ENCODE results near the gene AFF2. TPM values are rescaled to one million over a fixed set of nuclear protein-coding genes. Genes with fewer than 3 reads are reported as not detected.
A peak's percentile ranks its signal among the peaks of the same experiment; 100 is the strongest.

AFF2 gene
- 1 to 10 TPM in 1 of 2 donors, under 1 TPM in 1; 0.77 to 1.0 TPM for total RNA-seq

DNA sequence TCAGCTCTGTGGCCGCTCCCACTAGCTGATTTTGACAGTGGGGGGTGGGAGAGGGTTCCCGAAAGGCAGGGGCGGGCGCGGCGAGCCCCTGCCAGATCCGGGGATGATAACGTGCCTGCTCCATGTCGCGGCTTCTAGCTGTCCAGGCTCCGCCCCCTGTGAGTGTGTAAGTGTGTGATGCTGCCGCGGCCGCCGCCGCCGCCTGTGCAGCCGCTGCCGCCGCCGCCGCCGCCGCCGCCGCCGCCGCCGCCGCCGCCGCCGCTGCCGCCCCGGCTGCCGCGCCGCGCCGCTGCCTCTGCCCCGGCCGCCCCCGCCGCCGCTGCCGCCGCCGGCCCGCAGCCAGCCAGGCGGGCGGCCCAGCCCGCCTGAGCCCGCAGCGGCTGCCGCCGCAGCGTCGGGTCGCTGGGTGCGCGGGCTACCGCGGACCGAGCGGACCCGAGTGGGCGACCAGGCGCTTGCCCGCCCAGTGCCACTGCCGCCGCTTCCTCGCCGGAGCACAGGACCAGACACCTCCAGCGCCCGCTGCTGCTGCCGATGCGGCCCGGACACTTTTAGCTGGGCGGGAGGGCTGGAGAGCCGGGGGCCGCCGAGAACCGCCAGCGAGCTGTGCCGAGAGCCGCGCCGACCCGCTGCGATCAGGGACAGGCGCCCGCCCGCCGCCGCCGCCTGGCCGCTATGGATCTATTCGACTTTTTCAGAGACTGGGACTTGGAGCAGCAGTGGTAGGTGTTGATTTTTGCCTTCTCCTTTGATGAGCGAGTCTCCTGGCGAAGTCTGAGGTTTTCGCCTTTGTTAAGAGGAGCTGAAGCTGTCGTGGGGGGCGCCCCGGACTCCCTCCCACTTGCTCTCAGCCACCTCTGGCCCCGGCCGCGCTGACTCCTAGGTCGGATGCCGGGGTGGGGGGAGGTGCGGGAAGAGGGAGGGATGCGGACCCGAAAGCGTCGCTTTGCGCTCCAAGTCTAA lies at the start of gene AFF2:
TSS of gene AFF2 (plus strand) at position 195 of the 963 bp plus-strand sequence. CDS start at position 676, 481 bp downstream.
- no peak within 1 kb of the TSS for H3K27ac Mint-ChIP-seq

DNA sequence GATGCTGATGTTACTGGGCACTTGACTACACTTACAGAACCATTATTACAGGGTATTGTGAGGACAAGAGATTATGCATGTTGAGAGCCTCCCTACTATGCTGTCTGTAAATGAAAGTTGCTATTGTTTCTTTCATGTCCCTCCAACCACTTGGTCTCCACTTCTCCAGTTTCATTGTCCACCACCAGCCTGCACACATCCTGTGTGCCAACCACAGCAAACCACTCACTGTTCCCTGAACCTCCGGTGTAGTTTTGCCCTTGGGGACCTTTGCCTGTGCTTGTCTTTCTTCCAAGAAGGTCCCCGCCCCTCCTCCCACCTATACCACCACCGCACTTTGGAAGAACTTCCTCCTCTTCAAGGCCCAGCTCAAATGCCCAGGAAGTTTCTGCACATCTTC lies 43.1 kb upstream of the AFF2 start:
- no peak for DNase-seq (ENCODE audit: low spot score in 2 of 2)
- no peak for ATAC-seq

More for the DNA sequence above, at the start of gene AFF2:
- DNase-seq (ENCODE audit: low spot score in 2 of 2) = peak in 1 of 2 donors; percentile 11
- Mint-ChIP-seq H3K9me3 (no peaks in the 10 kb centered on the region), H3K36me3 (no peaks in the 10 kb centered on the region)
- ATAC-seq = peak; percentile 71 to 73

DNA sequence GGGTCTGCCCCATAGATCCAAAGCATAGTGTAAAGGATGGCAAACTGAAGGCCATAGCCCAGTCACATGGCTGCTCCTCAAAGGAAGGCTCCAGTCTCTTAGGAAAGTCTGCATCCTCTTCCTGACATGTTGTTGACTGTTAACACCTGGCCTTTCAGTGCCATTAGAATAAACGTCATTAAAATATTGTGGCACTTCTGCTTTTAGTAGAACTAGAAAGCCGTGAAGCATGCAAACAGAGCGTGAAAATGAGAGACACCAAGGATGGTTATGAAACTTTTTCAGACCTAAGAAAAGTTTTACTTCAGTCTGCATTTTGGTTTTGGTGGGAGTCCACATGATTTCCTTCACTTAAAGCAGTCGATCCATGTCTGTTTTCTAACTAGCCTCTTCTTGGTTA lies 41.1 kb upstream of the AFF2 start:
- ATAC-seq = no peak
- no peak overlapping the region for H3K27ac Mint-ChIP-seq
- no peak for DNase-seq (ENCODE audit: low spot score in 2 of 2)
- H3K9me3 Mint-ChIP-seq = no peaks in the 10 kb centered on the region
- H3K36me3 Mint-ChIP-seq = no peaks in the 10 kb centered on the region

More for the DNA sequence above, 43.1 kb upstream of the AFF2 start:
- no peaks in the 10 kb centered on the region for H3K9me3 Mint-ChIP-seq
- no peaks in the 10 kb centered on the region for H3K36me3 Mint-ChIP-seq
- H3K27ac Mint-ChIP-seq = no peak overlapping the region

DNA sequence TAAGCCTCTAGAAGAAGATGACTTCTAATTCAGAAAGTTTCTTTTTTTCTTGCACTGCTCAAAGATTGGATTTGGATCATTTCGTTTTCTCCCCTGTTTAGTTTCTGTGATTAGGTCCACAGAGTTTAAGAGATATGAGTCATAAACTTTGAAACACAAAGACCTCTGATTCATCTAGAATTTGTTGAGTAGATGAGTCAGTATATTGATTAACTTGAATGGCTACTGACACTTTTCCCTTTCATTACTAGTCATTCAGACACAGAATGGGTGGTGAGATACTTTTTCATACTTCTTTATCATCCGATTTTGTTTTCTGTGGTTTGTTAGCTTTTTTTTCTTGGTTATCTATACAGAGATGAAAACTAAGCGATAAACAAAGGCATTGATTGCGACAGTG lies 34.1 kb upstream of the AFF2 start:
- Mint-ChIP-seq H3K9me3 (peaks cover 0 to 6% of the 10 kb centered on the region in 2 donors), H3K36me3 (no peaks in the 10 kb centered on the region), H3K27ac (no peak overlapping the region)
- DNase-seq (ENCODE audit: low spot score in 2 of 2) = no peak
- peak; percentile 88 to 98 for ATAC-seq

DNA sequence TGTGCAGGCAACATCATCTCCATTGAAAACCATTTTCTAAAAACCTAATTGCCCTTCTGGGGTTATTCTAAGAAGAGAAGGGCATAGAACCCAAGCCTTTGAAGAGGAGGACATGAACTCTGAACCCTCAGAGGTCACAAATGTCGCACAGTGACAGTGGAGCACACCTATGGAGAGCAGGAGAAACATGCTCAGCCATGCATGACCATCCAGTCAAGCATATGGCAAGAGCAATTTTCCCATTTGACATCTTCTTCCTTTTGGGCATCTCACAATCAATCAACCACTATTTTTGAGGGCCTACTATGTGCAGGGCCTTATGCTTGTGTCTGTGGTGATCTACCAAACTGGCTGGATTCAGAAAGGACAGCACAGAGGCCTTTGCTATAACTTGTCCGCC lies 30.1 kb upstream of the AFF2 start:
- Mint-ChIP-seq H3K36me3 (no peaks in the 10 kb centered on the region), H3K9me3 (peaks cover 0 to 6% of the 10 kb centered on the region in 2 donors), H3K27ac (no peak overlapping the region)
- DNase-seq (ENCODE audit: low spot score in 2 of 2) (no peak), ATAC-seq (no peak)

DNA sequence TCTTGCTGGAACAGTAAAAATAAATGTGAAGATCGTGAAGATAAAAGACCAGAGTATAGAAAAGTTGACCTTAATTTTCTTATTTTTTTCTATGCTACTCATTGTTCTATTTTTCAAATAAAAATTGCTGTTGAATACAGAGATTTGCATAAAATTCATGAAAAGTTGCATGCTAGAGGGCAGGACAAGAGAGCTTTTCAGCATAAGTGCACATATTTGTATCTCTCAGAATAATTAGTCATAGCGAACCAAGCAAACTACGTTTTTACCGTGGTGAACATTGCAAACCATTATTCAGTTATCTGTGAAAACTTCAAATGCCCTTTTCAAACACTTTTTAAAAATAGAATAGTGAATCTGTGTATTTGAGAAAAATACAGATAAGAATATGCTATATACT lies 26.4 kb upstream of the AFF2 start:
- DNase-seq (ENCODE audit: low spot score in 2 of 2) (no peak), ATAC-seq (no peak)
- no peaks in the 10 kb centered on the region for H3K36me3 Mint-ChIP-seq
- H3K9me3 Mint-ChIP-seq = no peaks in the 10 kb centered on the region
- H3K27ac Mint-ChIP-seq = no peak overlapping the region

DNA sequence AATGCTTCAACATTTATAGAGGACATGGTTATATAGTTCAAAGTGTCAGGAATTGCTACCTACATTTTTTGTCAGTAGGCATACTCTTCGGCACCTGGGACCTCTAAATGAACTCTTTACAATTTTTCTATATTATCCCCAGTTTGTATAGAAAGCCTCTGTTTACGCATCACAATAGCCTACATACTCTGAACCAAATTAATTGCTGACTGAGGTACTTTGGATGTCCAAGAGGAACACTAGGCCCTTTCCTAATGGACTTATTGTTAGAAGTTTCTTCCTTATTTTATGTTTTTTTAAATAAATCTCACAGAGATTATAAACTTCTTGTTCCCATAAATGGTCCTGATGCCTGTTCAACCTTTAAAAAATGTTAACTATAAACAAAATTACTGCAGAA lies 8.4 kb upstream of the AFF2 start:
- H3K9me3 Mint-ChIP-seq = no peaks in the 10 kb centered on the region
- DNase-seq (ENCODE audit: low spot score in 2 of 2) (no peak), ATAC-seq (no peak)
- no peak overlapping the region for H3K27ac Mint-ChIP-seq
- no peaks in the 10 kb centered on the region for H3K36me3 Mint-ChIP-seq

DNA sequence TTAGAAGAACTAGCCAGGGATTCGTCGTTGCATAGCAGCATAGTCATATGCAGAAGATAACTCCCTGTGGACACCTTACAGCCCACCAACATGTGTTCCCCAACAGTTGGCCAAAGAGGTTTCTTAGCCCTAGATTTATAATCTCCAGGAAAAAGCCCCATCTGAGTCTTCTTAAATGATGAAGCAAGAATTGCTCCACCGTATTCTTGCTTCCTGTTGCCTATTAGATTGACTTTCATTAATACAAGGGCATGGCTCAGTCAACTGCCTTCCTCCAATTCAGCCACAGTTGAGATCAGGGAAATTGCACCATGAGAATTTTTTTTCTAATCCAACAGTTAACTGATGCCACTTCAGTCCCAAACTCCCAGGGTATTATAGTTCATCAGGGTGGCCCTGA lies 5.2 kb upstream of the AFF2 start:
- H3K27ac Mint-ChIP-seq = no peak overlapping the region
- ATAC-seq (no peak), DNase-seq (ENCODE audit: low spot score in 2 of 2) (no peak)
- H3K36me3 Mint-ChIP-seq = no peaks in the 10 kb centered on the region
- no peaks in the 10 kb centered on the region for H3K9me3 Mint-ChIP-seq

DNA sequence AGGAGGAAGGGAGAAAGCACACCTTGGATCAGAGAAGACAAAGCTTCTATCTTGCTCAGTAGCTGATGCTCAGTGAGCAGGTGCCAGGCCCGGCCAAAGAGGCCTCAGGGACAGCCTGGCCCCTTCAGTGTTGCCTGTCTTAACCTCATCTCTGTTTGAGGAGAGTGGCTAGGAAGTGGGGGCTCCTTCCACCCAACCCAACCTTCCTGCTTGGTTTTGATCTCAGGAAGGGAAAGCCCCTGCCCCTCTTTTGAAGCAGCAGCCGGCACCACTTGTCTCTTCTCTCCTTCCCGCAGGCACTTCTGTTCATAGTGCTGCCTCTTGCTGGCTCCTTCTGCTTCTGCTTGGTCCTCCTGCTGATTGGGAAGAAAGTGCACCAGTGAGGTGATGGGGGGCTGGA lies 2.4 kb upstream of the AFF2 start:
- Mint-ChIP-seq H3K27ac (no peak overlapping the region), H3K9me3 (no peaks in the 10 kb centered on the region), H3K36me3 (no peaks in the 10 kb centered on the region)
- DNase-seq (ENCODE audit: low spot score in 2 of 2) (no peak), ATAC-seq (peak in 1 of 2 donors; percentile 58)

DNA sequence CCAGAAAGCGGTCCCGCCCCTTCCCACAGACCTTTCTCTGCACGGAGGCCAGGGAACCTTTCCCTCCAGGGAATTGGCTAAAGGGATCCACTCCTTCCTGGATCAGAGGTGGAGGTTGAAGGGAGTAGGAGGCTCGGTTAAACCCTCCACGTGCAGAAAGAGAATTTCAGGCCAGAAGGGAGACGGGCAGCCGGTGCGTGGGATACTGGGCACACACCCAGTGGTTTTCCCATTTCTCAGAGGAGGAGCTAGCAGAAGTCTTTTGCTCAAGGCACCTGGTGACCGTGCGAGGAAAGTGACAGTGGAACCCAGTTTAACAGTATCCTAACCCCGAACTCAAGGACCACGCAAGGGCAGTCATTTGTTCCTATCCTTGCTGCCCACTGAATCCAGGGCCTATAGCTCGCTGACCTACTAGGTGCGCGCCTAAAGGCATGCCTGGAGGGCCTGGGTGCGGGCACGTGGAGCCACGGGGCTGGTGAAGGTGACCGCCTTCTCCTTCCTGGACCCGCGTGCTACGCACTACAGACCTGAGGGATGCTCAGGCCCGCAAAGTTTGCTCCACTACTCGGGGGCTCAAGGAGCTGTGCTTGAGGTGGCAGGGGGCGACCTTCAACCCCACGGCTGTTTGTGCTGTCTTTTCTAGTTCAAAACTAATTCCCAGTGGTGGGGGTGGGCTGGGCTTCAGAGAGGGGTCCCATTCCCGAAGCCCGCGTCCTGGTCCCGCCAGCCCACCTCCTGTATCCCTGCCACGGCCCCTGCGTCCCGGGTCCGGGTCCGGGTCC lies 587 bp upstream of the AFF2 start:
- Mint-ChIP-seq H3K27ac (no peak overlapping the region), H3K9me3 (no peaks in the 10 kb centered on the region), H3K36me3 (no peaks in the 10 kb centered on the region)
- DNase-seq (ENCODE audit: low spot score in 2 of 2) = no peak
- no peak for ATAC-seq

DNA sequence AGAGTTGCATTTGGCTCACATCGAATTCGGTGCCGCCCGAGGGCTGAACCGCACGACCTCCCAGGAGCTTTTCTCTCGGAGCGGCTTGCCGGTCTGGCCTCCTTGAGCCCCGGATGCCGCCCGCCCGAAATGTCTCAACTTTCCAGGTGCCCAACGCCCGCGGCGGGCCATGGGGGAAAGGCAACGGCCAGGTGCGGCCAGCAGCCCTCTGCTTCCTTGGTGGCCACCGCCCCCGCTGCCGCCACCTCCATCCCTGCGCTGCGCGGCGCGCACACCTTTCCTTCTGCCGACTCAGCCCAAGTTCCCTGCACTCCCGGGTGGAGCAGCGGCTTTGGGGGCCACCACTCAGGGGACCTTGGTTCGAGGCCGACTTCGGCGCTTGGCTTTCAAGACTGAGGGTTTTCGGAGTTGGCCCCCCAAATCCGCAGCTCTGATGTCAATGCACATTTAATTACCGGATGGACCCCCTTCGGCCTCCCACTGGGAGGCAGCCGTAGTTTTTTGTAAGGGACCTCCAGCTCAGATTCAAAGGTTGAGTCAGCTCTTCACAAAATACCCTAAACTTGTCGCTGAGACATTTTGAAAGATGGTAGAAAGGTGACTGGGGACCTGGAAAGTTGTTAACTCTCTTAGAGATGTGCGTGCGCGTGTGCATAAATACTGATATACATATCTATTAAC lies 1.1 kb downstream of the AFF2 start:
- DNase-seq (ENCODE audit: low spot score in 2 of 2) = peak in 1 of 2 donors; percentile 5
- Mint-ChIP-seq H3K9me3 (no peaks in the 10 kb centered on the region), H3K36me3 (no peaks in the 10 kb centered on the region), H3K27ac (no peak overlapping the region)
- peak; percentile 21 to 48 for ATAC-seq

DNA sequence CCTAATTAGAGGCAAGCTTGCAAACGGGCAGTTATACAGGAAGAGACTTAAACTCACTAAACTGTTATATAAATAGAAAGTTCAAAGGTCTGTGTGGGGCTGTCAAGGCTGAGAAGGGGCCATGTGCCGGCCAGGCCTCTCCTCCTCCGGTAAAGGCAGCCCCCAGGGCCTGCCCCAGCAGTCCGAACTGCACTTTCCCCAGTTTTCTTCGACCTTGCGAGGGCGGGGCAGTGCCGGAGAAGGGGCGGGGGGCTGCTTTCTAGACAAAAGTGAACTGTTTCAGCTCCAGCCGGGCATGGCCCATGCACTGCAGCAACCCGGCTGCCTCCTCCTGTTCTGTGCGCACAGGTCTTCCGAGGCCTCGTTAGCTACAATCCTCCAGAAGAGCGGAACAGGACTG lies 4.1 kb downstream of the AFF2 start:
- Mint-ChIP-seq H3K9me3 (no peaks in the 10 kb centered on the region), H3K27ac (no peak overlapping the region), H3K36me3 (no peaks in the 10 kb centered on the region)
- ATAC-seq = no peak
- no peak for DNase-seq (ENCODE audit: low spot score in 2 of 2)

DNA sequence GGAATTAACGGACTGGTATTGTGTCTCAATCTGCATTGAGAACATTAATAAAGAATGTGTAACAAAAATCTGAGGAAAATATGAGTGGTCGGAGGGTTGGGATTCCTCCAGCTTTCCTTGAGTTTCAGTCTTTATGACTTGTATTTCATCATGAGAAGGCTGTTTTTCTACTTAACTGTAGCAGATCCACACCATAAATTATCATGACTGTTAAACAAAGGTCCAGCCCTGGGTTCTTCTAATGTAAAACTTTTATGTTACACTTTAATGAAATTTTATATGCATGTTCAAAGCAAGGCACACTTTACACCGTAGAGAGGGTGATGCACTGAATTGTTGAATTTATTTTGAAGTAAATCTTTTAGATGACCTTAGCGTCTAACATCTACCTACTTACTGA lies 7.0 kb downstream of the AFF2 start:
- no peak overlapping the region for H3K27ac Mint-ChIP-seq
- H3K9me3 Mint-ChIP-seq = no peaks in the 10 kb centered on the region

DNA sequence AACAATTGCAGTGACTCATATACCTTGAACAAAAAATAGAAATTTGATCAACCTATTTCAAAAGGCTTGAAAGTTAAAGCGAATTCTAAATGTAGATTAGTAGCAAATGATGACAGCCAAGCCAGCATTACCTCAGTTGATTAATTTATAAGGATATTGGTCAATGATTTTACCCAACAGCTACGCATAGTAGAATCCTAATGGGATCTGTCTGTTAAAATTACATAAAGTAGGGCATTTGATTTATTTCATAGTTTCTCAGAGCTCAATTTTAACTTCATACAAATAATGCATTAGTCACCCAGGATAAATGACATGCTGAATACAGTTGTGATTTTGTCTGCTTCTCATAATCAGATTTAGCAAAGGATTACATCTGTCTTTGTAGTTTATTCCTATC lies 12.0 kb downstream of the AFF2 start:
- no peak for ATAC-seq
- Mint-ChIP-seq H3K36me3 (no peaks in the 10 kb centered on the region), H3K9me3 (no peaks in the 10 kb centered on the region), H3K27ac (no peak overlapping the region)
- DNase-seq (ENCODE audit: low spot score in 2 of 2) = no peak

More for the DNA sequence above, 7.0 kb downstream of the AFF2 start:
- no peak for ATAC-seq
- H3K36me3 Mint-ChIP-seq = no peaks in the 10 kb centered on the region
- no peak for DNase-seq (ENCODE audit: low spot score in 2 of 2)

DNA sequence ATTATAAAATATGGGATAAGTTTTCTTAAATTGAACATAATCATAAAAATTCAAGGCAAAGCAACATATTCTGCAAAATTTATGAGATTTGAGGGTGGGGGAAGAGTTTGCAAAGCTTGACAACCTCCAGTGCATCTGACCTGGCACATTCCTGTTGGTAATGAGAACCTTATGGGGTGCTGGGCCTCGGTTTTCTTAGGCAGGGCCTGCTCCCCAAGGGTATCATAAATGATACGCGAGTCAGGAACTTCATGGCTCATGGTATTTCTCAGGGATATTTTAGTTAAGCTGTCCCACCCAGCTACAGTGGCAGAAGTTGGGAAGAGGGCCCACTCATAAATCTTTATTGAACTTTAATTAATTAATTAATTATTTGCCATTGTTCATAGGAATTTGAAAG lies 13.2 kb downstream of the AFF2 start:
- Mint-ChIP-seq H3K9me3 (no peaks in the 10 kb centered on the region), H3K36me3 (no peaks in the 10 kb centered on the region), H3K27ac (no peak overlapping the region)
- no peak for ATAC-seq
- no peak for DNase-seq (ENCODE audit: low spot score in 2 of 2)

DNA sequence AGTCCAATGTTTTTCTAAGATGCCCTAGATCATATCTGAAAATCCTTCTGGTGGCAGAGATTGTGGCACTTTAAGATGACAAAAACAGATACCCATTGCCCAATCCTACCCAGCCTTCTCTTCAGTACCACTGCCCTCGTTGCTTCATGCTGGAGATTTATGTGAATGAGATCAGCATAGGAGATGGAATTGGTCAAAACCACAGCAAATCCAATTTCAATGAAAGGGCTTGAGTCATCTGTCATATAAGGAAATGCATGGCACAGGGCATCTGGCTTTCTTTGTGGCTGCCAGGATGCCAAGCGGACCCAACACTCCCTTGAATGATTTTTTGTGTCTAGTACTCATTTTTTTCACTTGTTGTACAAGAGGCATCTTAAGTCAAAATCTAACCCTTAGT lies 16.8 kb downstream of the AFF2 start:
- ATAC-seq = no peak

DNA sequence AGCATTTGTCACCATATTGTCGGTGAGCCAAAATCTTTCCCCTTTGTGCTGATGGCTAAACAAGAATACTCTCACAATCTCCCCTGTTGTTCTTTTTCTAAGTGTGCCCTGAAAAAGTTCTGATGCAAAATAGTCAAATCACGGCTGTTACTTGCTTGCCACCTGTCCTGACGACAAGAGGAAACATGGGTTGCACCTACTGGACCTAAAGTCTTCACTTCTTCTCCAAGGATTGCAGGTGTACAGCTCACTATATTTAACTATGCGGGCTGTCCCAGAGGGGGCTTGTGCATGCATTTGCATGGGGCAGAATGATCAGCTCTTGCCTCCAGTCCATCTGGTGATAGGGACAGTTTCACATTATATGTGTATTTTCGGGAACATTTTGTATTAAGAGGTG lies 21.6 kb downstream of the AFF2 start:
- H3K27ac Mint-ChIP-seq = no peak overlapping the region
- no peak for ATAC-seq
- no peak for DNase-seq (ENCODE audit: low spot score in 2 of 2)
- no peaks in the 10 kb centered on the region for H3K9me3 Mint-ChIP-seq
- no peaks in the 10 kb centered on the region for H3K36me3 Mint-ChIP-seq

More for the DNA sequence above, 16.8 kb downstream of the AFF2 start:
- no peak for DNase-seq (ENCODE audit: low spot score in 2 of 2)
- H3K27ac Mint-ChIP-seq = no peak overlapping the region
- no peaks in the 10 kb centered on the region for H3K36me3 Mint-ChIP-seq
- H3K9me3 Mint-ChIP-seq = no peaks in the 10 kb centered on the region
